ENCODE results near the gene SEC22A.

The SEC22A gene

DNA sequence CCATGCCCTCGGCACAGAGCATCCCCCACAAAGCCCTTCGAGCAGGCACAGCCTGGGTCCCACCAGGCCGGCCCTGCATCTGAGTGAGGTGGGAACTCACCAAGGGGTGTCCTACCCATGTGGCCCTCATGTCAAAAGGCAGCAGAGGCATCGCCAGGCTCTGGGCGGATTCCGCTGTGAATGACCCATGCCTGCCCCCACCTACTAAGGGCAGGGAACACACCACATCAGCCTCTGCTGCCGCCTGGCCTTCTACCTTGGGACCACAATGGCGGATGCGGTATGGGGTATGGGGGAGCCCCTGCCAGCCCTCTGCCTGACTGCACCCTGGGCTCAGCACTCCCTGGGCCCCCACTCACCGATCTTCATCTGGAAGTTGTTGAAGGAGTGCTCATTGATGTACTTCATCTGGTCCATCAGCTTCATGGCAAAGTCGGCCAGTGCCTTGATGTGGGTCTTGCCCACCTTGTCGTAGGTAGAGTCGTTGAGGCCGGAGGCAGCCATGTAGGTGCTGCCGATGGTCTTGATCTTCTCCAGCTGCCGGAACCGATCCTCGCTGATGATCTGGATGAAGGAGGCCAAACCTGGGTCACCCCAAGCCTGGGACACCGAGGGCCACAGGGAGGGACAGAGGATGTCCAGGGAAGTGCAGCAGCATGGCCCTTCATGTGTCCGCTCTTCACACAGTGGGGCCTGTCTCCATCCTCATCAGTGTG is 87.8 kb downstream of the SEC22A start:
- no peak for DNase-seq (ENCODE audit: low spot score)

DNA sequence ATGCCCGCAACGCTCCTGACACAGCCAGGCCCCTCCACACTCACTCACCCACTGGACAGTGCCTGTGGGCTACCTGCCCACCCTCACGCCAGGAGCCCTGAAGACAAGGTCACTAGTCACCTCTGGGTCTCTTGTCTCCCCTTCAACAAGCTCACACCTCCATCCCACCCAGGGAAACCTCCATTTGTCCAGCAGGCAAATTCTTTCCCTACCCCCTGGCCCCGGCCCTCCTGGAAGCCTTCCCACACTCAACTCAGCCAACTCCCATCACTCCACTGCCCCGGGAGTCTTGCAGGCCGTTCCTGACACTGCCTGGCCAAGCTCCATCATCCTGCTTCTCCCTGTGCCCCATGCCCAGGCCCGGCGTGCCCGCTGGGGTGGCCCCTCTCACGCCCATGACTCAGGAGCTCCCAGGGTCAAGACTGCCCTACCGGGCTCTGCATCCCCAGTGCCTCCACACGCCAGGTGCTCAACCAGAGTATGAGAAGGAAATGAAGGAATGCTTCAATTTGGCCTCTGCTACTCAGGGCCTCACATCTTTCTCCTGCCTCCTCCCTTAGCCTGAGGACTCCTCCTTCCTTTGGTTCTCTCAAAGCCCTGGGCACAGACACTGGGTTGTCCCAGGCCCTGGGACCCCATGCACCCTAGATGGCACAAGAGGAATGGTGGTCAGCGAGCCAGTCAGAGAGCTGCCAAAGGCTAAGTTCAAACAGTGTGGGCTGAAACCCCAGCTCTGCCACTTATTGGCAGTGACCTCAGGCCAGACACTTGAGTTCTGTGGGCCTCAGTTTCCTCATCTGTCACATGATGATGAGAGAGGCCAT is 88.6 kb downstream of the SEC22A start:
- no peak for DNase-seq (ENCODE audit: low spot score)

- DNase-seq (ENCODE audit: low spot score): no peak
Measured at GRCh38 chr3:123290962-123291361, 89.2 kb downstream of the SEC22A start.

DNA sequence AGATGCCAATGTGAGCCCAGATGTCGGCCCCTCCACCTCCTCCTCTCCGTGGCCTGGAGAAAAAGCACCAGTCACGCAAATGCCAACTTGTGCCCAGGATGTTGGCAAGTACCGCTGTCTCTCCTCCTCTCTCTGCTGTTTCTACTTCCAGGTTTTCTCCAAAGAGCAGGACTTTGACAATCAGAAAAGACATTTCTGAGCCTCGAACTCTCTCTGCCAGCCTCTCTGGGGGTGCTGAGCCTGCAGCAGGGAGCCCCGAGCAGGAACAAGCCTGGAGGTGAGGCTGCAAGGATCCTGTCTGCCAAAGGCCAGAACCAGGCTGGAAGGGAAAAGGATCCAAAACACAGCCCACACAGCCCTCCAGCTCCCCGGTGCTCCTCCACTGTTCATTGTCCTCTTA is 89.7 kb downstream of the SEC22A start:
- no peak for DNase-seq (ENCODE audit: low spot score)

DNA sequence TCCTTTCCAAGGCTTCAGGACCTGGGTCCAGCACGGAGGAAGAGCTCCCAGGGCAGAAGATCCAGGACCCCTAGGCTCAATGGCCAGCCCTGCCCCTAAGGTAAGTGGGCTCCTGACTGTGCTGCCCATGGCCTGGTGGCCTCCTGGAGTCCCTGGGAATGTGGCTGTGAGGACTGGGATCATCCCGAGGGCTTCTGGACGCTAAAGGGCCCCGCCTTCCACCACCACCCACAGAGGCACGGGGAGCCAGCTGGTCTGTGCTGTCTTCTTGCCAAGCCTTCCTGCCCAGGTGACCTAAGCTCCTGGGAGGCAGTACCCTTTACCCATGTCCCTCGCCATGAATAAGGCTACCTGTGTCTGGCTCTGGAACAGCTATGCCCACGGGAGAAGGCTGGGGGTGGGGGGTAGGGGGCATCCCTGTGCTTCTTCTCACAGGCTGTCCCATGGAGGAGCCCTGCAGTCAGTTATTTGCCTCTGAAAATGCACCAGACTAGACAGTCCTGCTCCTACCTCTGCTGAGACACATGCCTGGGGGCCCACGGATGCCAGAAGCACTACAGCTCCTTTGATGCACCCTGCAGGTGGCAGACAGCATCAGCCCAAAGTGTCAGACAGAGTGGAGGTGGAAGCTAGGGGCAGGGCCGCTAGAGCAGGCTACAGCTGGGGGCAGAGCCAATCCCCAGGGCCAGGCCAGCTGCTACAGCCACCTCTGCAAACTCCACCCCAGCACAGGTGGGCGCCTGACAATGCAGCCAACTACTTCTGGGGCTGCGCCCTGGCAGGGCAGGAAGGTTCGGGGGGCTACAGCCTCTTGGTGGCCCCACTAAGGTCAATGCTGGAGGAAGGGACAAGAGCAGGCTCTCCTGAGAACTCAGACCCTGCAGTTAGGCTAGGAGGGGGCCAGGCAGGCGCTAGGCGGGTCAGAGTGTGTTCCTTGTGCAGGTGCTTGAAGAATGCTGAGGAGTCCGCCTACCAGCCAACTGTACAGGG is 90.9 kb downstream of the SEC22A start:
- no peak for DNase-seq (ENCODE audit: low spot score)

DNA sequence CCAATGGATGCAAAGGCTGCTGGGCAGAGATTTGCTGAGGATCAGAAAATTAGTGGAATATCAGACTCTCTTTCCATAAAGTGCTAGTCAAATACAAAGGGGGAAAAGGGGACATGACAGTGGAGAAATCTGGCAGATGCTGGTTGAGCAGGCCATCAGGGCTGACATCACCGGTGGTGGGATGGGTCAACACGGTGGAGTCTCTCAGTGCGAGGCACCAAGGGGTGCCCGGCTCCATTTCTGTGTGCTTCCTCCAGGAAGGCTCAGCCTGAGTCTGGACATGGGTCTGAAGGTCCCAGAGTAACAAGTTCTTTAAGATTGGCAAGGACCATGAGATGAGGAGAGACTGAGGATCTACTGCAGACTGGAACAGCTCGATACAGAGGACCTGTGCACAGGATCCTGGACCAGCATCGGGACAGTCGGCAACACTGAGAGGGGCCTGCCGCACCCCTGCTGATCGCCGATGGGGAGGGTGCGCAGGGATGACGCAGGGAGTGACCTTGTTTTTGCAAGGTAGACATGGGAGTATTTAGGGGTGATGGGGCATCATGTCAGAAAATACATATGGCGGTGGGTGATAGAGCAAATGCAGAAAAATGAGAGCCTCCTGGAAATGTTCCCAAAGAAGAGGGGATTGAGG is 92.7 kb downstream of the SEC22A start:
- DNase-seq (ENCODE audit: low spot score): no peak

DNA sequence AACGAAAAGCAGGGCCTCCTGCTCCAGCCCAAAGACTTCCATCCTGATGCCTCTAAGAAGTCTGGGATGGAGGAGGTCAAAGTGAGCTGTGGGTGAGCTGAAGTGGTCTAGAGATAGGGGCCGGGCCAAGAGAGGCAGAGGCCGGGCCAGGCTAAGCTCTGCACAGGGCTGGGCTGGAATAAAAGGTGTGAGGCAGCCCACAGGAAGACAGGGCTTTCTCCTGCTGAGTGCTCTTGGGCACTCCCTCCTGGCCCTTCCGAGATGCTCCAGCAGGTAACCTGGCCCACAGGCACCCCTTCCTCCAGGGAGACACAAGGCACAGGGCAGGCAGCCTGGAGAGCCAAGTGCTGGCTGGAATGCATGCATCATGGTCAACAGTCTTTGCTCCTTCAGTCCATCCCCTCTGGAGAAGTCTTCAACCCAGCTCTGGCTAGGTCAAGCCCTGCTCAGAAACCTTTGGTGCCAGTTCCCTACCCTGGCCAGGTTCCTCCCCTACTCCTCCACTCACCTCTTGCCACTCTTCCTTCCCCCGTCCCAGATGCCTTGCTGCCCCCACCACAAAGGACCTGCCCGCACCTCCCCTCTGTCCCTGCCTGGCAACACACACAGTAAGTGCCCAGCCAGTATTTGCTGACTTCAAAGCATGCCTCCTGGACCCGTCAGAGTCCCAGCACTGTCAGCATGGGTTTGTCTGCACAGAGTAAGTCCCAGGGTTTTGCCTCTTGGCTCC is 93.6 kb downstream of the SEC22A start:
- no peak for DNase-seq (ENCODE audit: low spot score)

- DNase-seq (ENCODE audit: low spot score): no peak
Measured at GRCh38 chr3:123295901-123296250, 94.1 kb downstream of the SEC22A start.

DNA sequence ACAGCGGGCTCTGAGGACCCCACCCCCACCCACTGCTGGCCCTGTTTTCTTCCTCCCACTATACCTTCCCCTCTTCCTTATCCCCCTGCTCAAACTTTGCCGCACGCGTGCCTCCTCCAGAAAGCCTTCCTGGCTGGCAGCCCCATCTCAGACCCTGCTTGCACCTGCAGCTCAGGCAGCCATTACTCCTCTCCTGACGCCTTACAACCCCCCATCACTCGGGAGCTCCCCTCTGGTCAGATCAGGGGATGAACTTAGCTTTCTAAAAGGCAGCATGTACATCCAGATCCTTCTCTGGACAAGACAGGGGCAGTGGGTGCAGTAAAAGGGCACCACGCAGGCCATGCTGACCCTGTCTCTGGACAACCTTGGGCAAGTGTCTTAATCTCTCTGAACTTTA is 94.5 kb downstream of the SEC22A start:
- no peak for DNase-seq (ENCODE audit: low spot score)

GRCh38 chr3:123296836-123297626 is 95.3 kb downstream of the SEC22A start:
- no peak for DNase-seq (ENCODE audit: low spot score)

GRCh38 chr3:123297627-123297899 is 95.8 kb downstream of the SEC22A start:
- no peak for DNase-seq (ENCODE audit: low spot score)

DNA sequence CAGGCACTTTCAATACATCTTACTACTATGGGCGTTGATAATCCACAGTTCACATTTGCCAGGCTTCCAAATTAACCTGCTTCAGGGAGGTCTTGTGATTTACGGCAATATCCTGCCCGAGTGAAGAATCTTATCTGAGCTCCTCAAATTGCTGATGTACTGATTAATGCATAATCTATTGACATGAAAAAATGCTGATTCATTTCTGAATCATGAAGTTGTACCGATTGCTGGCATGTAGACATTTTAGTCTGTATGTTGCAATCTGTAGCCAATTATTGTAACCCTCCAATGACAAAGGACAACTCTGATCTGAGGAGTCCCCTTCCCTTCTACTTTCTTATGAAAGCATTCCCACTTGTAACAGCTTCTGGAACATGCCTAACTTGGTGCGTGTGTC is 97.2 kb downstream of the SEC22A start:
- DNase-seq (ENCODE audit: low spot score): no peak

DNA sequence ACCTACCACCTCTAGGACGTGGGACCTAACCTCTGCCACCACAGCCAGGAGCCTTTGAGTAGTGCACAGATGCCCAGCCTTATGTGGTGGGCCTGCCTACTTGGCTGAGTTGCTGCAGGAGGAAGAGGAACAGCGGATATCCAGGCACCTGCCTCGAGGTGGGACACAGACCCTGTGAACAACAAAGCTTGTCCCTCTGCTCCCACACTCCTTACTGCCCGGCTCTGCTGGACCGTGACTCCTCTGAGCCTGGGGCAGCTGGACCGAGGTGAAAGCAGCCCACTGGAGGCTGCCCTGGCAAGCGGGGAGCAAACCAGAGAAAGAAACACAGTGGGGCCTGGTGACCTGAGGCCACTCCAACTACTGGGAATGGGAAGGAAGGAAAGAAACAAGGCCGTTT is 97.8 kb downstream of the SEC22A start:
- DNase-seq (ENCODE audit: low spot score): no peak

DNA sequence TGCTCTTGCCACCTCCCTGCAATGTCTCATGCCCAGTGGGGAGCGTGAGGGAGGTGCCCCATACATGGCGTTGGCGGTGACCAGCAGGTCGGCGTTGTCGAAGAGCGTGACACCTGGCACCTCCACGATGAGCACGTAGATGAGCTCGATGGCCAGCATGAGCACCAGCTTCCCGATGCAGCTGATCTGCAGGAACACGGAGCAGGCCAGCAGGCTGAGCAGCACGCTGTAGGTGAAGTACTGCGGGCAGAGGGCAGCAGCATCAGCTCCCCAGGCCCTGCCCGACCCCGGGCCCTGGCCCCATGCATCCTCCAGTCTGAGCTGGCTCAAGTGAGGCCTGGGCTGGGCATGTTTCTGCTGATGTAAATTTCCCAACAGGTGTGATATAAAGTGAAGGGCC is 98.3 kb downstream of the SEC22A start:
- no peak for DNase-seq (ENCODE audit: low spot score)

GRCh38 chr3:123300583-123300982 is 98.8 kb downstream of the SEC22A start:
- DNase-seq (ENCODE audit: low spot score): no peak

- DNase-seq (ENCODE audit: low spot score): no peak
Measured at GRCh38 chr3:123301331-123302184, 99.8 kb downstream of the SEC22A start.

- DNase-seq (ENCODE audit: low spot score): no peak
Measured at GRCh38 chr3:123302961-123303360, 101.2 kb downstream of the SEC22A start.

GRCh38 chr3:123303976-123304560 is 102.3 kb downstream of the SEC22A start:
- no peak for DNase-seq (ENCODE audit: low spot score)

DNA sequence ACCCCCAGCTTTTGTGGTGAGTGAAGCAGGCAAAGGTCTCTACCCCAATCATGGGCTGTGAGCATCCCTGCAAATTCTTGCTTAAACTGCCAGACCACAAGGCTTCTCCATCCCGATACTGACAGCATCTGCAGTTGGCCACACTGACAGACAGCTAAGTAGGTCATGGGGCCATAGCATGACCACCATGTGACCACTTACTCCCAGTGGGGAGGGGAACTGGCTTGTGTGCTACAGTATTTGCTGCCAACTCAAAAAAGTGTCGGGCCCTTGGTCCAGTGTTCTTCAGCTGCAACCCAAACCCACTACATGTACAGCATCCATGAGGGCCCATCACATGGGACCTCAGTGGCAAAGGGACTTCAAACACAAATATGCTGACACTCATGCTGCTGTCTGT is 103.4 kb downstream of the SEC22A start:
- no peak for DNase-seq (ENCODE audit: low spot score)

Data from hematopoietic multipotent progenitor cell treated with erythropoietin and hydrocortisone succinate and interleukin-3 and kit ligand, for 15 days (in vitro differentiated cells).